HG03159 (cell line): ENCODE measurements around the gene SP6.

Experiments used
- ATAC-seq: cut with Tn5 transposase; IDR thresholded peaks from one replicate; pipeline ENCODE4 v1.9.1; 2021; ENCODE audit warnings: mild to moderate bottlenecking, moderate library complexity; ENCODE audit not compliant: unreplicated experiment

SP6 gene

DNA sequence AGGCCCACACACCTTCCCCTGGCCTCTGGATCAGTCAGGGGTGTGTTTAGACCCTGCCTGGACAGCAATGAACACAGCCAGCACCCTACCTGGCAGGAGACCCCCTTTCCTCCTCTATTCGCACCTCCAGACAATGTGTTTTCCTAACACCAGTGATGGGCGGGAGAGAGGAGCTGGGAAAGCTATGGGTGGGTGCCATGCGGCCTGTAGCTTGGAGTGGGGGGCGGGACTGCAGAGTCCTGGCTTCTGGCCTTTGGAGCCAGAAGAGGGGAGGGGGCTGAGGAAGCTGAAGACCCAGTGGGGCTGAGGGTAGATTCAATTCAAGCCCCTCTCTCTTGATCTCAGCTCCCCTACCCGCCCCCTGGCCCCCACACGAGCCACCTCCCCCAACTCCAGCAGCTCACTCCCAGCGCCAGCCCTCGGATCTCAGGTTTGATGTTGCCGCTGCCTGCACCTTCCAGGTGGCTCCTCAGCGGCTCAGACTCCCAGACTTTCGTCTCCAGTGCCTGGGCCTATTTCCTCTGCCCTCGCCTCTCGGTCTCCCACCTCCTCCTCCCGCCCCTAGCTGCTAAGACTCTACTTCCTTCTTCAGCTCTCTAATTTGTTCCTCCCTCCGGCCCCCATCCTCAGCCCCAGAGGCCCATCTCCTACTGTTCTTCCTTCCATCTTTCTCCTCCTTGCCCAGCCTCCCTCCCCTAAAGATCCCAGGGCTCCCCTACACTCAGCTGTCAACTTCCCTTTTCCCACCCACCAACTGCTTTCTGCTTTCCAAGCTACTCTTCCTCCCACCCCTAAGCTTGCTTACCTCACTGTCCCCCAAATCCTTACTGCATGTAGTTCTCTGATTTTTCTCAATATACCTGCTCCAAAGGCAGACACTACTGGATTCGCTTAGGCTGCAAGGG is 6.8 kb upstream of the SP6 start:
- no peak for ATAC-seq

DNA sequence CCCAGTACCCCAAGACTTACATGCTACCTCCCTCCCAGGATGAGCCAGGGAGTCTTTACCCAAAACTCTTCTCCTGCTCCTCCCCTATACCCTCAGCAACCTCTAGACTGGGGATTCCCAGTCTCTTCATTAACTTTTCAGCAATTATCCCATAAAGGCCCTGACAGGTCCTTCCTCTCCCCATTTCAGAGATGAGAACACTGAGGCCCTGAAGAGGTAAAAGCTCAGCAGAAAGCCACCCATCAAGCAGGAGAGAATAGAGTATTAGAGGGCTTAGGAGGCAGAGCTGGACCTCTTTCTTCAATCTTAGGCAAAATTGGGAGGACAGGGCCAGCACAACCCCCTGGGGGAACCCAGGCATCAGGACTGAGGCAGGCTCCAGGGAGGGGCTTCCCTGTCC is 5.9 kb upstream of the SP6 start:
- ATAC-seq = no peak

DNA sequence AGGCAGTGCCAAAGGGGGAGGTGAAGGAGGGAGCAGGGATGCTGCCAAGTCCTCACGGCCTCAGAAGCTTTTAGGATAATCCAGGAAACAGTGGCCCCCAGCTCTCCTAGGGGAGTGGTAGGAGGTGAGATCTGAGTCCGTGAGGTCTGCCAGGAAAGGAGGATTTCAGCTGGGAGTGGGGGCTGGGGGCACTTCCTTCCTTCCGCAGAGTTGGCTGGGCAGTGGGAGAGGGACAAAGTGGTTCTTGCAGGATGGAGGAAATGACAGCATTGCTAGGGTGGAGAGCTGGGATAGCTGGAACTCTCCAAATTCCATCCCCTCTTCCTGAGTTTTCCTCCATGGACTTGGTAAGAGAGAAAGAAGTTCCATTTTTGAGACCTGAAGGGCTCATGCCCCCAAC is 4.8 kb upstream of the SP6 start:
- no peak for ATAC-seq

DNA sequence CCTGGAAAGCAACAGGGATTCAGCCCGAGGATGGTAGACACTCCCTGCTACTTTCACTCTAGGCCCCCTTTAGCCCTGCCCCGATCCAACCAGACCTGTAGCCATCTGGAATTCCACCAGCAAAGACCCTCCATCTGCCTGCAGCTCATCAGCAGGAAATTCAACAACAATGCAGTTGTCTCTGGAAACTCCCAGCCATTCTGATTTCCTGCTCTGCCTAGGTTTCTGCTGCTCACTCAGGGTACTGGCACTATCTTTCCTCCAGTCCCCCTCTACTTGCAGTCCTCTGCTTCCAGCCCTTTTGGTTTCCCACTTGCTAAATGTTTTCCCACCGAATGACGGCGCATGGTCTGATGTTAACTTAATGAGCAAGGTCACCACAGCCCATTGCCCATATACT is 2.7 kb upstream of the SP6 start:
- no peak for ATAC-seq

DNA sequence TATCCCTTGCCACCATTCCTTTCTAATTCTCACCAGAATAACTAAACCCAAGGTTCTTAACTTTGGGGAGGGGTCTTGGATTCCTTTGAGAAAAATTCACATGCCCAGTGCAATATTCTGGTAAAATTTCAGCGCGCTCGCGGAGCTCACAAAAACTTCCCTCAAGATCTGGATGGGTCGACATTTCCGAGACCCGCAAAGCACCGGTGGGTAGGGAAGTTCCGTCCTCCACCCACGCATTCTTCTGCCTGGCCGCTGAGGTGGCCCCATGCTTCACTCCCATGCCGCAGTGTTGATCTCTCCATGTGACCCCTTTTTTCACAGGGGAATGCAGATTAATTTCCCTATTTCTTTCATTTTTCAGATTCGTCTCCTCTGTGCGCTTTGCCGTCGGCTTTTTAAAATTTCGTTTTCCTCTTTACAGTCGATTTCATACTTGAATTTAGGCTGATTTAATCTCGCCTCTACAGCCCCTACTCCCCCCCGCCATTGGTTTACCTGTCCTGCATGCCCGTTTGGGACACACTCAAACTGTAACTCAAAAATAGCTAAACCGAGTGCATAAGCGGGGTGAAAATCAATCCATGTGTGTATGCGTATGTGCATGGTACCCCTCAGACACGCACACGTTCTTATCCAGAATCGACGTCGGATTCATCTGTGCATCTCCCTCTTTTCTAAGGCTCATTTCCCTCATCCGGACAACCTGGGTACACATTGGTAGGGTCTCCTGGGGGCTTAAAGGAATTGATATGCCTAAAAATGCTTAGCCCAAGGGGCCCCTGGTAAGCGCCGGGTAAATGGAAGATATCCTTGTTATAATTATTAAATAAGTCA is 1.4 kb upstream of the SP6 start:
- no peak for ATAC-seq

DNA sequence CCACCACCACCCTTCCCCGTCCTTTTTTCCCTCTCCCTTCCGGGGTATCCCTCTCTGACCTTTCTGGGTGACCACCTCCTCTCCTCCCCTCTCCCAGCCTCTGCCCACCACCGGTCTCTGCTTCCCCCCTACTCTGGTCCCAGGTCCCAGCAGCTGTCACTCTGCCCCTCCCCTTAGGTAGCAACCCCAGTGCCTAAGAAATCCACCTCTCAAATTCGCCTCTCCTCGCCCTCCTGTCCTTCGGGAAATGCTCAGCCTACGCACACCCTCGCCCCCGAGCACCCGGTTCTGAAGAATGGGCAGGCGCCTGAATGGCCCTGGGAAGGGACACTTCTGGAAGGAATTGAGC is 775 bp upstream of the SP6 start:
- no peak for ATAC-seq

DNA sequence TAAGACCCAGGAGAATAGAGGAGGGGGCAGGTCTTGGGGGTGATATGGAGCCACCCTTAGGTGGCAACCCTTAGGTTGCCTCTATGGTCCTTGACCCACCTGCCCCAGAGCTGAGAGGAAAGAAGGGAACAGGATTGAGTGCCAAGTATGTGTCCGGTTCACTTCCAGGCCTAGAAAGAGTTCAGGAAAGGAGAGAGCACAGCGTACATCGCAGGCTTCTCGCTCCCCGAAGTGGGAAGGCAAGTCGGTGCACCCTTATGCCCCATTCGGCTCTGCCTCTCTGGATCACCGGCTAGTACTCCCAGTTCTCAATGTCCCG is 631 bp downstream of the SP6 start:
- ATAC-seq = no peak

DNA sequence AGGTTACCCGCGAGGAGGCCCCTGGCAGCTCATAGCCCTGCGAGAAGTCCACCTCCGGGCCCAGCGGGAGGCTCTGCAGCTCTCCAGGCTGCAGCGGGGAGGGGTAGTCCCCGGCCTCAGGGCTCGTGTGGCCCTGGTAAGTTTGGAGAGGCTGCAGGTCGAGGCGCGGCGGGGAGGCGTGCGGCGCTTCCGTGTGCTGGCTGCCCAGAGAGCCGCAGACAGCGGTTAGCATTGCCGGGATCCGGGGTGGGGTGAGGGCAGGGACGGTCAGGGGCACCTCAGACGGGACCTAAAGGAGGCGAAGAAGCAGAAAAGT is 2.8 kb downstream of the SP6 start:
- no peak for ATAC-seq

DNA sequence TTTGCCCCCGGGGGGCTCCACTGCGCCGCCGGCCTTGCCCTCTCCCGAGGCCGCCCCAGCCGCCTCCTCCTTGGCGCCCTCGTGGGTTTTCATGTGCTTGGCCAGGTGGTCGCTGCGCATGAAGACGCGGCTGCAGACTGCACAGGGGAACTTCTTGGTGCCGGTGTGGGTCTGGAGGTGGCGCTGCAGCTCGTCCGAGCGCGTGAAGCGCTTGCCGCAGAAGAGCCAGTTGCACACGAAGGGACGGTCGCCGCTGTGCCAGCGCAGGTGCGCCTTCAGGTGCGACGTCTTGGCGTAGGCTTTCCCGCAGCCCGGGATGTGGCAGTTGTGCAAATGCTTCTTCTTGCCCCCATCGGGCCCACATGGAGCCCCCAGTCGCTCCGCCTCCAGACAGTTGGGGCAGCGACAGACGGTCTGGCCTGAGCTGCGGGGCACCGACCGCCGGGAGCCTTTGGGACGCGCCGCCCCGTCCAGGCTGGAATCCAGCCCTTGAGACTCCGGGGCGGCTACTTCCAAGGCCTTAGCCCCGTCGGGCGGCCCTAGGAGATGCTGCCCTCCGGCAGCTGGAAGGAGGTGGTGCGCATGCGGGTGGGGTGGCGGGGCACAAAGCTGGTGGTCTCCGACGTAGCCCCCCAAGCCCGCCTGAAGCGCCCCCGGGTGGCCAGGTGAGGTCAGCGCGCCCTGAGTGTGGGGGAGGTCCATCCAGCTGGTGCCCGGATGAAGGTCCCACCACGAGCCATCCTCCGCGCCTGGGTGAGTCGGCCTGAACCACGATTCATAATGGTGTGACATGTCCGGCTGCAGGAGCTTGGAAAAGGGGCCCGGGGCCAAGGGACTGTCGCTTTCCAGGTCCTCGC is 3.4 kb downstream of the SP6 start:
- ATAC-seq = no peak

DNA sequence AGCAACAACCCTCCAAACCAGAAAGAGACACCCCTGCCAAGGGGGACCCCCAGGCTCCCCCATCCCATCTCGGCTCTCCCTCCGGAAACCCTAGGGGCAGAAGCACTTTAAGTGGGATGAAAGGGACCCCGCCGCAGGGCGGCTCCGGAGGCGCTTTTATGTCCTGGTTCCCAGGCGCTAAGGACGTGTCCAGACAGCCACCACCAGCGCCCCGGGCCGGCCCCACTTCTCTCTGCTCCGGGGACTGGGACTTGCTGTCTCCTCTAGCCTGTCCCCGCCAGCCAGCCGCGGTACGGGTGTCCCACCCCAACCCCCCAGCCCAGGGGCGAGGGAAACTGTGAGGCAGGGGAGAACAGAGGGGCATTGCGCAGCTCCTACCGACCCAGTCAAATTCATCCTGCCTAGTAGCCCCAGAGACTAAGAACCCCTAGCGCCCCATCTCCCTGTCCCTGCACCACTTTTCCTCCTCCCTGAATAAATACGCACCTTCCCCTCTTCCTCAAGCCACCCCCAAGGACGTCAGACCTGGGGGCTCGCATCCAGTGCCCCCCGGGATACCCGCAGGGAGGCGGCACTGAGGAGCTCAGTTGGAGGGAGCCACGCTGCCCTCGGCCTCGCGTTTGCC is 4.1 kb downstream of the SP6 start:
- ATAC-seq = no peak

DNA sequence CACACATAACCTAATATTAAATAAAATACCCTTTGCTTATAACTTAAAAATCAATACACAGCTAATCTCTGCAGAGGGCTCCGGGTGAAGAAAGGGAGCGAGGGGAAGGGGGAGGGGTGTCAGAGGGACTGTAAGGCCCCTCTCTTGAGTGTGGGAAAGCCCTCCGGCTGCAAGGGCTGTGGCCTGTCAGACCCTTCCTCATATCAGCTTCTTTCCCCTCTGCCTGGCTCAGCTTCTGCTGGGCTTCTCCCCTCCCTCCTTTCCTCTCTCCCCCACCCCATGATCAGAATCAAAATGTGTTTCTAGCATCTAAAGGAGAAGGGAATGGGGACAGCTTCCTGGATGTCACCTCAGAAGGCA is 5.3 kb downstream of the SP6 start:
- ATAC-seq = no peak

DNA sequence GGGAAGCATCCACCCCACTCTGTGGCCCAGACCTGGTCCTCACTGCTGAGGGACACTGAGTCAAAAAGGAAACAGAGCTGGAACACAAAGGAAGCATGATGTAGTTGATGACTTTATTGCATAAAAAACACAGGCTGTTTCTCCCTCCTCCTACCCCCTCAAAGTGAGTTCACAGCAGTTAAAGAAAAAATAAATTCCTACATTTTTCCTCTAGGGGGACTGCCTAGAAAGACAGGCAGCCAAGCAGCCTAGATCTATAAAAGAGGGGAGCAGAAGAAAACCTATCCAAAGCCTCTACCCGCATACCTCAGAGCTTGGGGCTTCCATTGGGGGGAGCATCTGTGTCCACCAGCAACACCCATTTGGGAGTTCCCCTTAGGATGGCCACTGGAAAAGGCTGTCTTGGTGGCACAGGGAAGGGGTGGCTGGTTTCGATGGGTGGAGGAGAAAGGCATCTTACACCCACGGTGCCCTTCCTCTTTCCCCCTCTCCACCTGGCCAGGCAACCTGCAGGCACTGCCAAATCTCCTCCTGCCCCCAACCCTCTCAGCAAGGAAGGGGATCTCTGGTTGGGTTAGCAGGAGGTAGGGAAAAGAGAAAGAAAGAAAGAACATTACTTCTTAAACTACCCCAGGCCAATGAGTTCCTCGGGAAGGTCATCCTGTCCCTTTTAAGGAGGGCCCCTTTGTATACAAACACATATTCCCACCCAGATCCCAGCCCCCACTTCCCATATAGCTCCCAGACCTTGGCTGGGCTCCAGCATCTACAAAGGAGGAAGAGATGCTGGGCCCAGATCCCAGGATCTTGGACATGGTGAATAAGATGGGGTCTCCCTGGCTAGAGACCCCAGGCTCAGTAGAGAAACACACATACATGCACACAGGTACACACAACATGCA is 5.9 kb downstream of the SP6 start:
- ATAC-seq = no peak

DNA sequence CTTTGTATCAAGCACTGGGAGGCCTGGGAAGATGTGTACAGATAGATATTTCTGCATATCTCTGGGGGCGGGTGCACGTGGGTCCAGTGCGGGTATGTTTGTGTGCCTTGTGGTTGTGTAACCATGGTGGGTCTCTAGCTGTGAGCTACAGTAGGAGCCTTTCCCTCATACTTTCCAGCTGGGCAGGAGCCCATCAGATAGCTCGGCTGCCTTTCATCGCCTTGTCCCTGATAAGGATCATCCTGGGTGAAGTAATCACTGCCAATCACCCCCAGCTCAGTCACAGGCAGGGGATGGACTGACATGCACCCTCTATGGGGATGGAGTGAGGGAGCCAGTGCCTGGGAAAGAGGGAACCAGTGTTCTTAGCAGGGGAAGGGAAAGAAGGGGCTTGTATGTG is 6.7 kb downstream of the SP6 start:
- ATAC-seq = no peak

DNA sequence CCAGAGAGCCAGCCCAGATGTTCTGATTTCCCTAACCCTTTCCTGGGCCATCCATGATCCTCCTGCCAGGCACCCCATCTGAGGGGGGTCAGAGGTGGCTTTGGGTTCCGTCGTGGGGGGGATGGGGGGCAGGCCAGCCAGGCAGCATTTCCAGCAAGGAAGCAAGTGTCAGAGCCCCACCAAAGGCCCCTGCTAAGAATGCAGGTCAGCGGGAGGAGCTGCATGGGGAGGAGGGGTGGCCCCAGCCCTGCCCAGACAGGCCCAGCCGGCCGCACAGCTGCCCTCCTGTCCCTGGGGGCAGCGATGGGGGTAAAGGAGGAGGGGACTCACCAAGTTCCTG is 7.6 kb downstream of the SP6 start:
- no peak for ATAC-seq

DNA sequence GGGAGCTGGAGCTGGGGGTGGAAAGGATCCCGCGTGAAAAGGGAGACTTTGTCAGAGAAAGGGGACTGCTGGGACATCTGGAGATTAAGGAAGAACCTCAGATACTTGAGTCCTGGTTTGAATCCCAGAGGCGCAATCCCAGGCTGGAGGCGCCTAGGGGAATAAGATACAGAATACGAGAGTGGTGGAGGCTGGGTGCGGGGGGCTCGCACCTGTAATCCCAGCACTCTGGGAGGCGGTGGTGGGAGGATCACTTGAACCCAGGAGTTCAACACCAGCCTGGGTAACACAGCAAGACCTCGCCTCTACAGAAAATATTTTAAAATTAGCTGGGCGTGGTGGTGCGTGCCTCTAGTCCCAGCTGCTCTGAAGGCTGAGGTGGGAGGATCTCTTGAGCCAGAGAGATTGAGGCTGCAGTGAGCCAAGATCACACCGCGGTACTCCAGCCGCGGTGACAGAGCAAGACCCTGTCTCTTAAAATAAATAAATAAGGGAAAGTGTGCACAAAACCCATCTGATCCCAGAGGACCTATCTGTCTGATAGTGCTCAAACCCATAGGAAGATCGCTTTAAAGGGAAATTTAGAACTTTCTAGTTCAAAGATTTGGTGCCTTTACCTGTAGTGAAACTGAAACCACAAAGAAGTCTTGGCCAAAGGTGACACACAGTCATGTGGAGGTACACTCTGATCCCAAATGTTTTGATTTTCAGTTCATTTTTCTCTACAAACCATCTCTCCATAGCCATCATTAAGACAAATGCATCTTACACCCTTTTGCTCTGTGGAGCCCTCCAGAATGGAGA is 9.3 kb downstream of the SP6 start:
- no peak for ATAC-seq

DNA sequence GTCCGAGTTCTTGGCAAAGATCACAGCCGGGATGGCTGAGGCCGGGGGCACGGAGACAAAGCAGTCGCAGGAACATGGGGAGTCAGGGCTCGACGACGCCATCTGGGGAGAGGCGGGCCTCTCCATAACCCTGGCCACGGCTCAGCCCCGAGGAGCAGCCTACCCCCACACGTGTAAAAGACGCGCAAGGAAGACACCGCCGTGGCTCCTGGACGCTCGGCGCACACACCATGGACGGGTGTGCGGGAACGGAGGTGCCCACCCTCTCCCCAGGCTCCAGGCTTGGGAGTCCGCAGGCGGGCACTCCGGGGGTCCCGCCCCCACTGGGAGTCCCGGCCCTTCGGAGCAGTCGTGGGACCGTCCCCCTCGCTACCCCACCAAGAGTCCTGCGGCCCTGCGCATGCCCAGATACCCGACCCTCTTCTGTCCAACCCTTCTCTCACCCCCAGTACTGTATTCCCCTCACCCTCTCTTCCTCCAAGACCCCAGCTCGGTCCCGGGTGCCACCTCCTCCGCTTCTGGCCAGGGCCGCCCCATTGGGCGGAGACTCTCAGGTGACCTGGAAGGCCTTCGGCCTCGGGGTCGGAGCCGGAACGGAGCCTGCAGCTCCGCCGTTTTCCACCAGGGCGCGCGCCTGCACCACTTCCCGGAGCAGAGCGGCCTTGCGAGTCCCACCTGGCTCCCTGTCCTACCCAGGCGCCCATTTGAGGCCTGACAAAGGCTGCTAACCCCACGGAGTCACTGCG is 10.0 kb downstream of the SP6 start, which contains the start of gene SCRN2:
Gene SCRN2 (minus strand): TSS at position 532 of the 746 bp plus-strand sequence. CDS start 430 bp downstream, at position 102.
- peak; percentile 85 for ATAC-seq

DNA sequence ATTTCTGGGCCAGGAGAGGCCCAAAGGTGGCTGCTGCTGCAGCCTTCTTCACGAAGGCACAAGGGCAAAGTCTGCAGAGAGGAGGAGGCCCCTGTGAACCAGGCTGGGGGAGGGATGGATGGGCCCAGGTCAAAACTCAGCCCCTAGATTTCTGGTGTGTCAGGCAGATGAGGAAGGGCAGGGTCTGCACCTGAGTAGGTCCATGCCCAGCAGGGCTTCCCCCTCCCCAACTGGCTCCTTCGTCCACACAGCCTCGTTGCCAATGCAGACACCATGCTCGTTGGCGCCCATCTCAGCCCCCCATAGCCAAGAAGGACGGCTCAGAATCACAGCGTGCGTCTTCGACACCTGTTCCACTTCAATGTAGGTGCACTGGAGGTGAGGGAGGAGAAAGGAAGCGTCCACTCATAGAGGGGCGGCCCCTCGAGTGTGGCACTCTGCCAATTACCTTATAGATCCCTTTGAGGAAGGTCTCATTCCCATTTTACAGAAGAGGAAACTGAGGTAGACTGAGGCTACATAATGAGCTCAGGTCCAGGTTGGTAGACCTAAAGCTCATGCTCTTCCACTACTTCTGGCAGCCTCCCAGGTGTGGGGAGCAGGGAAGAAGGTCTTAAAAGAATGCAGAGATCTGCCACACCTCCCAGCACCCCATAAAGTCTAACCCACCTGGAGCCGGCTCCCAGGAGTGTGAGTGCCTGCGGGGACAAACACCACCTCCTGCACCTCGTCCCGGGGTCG is 10.8 kb downstream of the SP6 start:
- no peak for ATAC-seq

DNA sequence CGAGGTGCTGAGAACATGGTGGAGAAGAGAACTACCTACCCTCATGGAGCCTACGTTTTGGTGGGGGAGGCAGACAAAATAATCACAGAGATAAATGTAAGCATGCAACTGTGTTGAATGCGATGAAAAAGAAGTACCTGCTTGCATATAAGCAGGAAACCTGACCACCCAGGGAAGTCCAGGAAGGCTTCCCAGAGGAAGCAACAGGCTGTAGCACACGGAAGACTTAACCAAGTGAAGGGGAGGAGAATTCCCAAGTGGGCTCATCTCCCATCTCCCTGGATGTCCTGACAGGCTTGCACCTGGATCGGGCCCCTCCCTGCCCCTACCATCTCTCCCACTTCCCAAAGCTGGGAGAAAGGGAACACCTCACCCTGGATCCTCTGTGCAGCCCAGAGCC is 11.9 kb downstream of the SP6 start:
- ATAC-seq = no peak
